Stimulated activated CD8-positive, alpha-beta memory T cell treated with anti-CD3 and anti-CD28 coated beads, Interleukin-4, amount 100 ng/mL, for 48 hours (primary cell): ENCODE measurements around the gene ZNF487.
"Not testable (repeated sequence)": the region's sequence is repeated elsewhere in the genome, so short reads cannot be mapped to it uniquely, and the experiment has no call there.

Experiments
- DNase-seq: peaks from one replicate; pipeline ENCODE4 v3.0.0-alpha.2; 2020

ZNF487 gene

DNA sequence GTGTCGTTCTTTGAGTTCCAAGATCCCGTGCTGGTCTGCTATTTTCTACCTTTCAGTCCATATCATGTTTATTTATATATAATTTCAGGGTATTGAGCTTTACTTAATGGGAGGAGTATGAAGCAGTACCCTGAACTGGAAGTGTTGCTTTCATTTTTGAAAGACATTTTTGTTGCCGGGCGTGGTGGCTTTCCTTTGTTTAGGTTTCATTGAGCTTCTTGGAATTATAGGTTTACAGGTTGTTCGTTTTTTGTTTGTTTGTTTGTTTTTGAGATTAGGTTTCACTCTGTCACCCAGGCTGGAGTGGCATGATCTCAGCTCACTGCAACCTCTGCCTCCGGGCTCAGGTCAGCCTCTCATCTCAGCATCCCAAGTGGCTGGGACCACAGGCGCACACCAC is 7.4 kb downstream of the ZNF487 start:
- DNase-seq: no peak

DNA sequence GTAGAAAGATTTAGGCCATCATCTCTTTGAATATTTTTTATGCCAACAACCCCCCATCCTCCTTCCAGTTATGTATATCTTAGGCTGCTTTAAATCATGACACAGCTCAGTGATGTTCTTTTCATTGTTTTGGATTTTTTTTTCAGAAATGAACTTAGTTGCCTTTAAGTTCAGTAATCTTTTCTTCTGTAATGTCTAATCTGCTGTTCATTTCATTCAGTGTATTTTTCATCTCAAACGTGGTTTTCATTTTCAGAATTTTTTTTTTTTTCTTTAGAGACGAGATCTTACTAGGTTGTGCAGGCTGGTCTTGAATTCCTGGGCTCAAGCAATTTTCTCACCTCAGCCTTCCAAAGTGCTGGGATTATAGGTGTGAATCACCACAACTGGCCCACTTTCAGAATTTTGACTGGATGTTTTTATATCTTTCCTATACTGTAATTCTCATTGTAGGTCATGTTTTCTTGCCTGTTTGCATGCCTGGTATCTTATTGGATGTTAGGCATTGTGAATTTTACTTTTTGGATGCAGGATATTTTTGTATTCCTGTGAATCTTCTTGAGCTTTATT is 8.1 kb downstream of the ZNF487 start:
- no peak for DNase-seq

DNA sequence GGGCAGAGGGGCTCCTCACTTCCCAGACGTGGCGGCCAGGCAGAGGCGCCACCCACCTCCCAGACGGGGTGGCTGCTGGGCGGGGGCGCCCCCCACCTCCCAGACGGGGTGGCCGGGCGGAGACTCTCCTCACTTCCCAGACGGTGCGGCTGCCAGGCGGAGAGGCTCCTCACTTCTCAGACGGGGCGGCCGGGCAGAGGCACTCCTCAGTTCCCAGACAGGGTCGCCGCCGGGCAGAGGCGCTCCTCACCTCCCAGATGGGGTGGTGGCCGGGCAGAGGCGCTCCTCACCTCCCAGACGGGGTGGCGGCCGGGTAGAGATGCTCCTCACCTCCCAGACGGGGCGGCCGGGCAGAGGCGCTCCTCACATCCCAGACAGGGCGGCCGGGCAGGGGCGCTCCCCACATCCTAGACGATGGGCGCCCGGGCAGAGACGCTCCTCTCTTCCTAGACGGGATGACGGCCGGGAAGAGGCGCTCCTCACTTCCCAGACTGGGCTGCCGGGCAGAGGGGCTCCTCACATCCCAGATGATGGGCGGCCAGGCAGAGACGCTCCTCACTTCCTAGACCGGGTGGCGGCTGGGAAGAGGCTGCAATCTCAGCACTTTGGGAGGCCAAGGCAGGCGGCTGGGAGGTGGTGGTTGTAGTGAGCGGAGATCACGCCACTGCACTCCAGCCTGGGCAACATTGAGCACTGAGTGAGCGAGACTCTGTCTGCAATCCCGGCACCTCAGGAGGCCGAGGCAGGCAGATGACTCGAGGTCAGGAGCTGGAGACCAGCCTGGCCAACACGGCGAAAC is 9.5 kb downstream of the ZNF487 start:
- not testable (repeated sequence) for DNase-seq

DNA sequence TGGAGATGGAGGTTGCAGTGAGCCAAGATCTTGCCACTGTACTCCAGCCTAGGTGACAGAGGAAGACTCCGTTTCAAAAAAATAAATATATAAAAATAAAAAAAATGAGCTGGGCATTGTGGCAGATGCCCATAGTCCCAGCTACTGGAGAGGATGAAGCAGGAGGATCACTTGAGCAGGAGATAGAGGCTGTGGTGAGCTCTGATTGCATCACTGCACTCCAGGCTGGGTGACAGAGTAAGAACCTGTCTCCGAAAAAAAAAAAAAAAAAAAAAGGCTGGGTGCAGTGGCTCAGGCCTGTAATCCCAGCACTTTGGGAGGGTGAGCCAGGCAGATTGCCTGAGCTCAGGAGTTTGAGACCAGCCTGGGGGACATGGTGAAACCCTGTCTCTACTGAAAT is 11.8 kb downstream of the ZNF487 start:
- no peak for DNase-seq

DNA sequence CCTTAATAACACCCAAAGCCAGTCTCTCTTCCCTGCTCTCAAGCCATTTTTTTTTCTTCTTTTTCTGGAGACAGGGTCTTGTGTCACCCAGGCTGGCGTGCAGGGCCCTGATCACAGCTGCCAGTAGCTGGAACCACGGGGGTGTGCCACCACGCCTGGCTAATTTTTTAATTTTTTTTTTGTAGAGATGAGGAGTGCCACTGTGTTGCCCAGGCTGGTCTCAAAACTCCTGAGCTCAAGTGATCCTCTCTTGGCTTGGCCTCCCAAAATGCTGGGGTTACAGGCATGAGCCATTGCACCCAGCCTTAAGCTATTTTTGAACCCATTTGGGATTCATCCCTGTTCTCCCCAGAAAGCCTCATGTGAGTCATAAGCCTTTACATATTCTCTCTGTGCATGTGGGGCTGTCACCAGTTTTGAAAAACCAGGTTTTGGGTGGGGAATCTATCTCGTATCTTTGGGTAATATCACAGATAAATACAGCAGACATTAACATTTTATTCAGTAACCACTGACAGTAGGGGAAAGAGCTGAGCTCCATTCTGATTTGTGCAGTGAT is 15.5 kb downstream of the ZNF487 start:
- peak; percentile 28 for DNase-seq

DNA sequence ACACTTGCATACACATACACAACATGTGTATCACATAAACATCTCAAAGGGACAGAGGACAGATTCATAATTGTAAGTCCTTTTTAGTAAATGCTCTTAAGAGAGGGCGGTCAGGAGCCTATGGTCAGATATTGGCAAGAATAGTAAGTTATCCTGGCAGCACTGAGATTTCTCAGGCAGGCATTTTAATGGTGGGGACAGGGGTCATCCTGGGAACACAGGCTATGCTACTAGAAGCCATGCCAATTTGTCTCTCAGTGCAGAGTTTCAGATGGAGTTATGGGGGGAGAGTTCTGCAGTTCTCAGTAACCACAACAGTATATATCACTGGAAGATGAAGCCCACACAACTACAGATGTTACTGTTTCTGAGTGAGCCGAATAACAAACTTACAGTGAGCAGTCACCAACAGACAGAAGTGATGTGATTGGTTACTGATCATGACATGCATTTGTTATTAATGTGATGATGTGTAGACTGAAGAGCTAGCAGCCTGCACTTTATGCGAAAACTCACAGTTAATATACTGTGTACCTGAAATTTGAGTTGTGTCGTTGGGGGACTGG is 16.4 kb downstream of the ZNF487 start:
- no peak for DNase-seq

DNA sequence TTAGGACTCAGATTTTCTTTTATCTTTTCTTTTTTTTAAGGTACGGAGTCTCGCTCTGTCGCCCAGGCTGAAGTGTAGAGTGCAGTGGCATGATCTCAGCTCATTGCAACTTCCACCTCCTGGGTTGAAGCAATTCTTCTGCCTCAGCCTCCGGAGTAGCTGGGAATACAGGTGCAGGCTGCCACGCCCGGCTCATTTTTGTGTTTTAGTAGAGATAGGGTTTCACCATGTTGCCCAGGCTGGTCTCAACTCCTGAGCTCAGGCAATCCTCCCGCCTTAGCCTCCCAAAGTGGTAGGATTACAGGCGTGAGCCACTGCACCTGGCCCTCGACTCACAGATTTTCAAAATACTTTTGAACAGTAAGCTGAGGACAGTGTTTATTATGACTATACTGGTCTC is 17.1 kb downstream of the ZNF487 start:
- peak; percentile 27 for DNase-seq

DNA sequence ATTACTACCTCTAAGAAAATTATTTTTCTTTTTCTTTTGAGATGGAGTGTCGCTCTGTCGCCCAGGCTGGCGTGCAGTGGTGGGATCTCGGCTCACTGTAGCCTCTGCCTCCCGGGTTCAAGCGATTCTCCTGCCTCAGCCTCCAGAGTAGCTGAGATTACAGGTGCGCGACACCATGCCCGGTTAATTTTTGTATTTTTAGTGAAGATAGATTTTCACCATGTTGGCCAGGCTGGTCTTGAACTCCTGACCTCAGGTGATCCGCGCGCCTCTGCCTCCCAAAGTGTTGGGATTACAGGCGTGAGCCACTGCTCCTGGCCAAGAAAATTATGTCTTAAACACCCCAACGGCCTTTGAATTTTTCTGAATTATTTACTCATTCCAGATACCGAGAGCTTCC is 19.6 kb downstream of the ZNF487 start:
- DNase-seq: not testable (repeated sequence)

DNA sequence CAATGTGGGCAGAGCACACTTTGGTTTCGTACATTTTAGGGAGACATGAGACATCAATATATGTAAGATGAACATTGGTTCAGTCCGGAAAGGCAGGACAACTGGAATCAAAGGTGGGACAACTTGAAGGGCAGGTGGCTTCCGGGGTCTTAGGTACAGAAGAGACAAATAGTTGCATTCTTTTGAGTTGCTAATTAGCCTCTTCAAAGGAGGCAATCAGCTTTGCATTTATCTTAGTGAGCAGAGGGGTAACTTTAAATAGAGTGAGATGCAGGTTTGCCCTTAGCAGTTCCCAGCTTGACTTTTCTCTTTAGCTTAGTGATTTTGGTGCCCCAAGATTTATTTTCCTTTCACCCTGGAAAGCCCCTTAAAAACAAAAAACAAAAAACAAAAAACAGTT is 21.3 kb downstream of the ZNF487 start:
- DNase-seq: no peak

DNA sequence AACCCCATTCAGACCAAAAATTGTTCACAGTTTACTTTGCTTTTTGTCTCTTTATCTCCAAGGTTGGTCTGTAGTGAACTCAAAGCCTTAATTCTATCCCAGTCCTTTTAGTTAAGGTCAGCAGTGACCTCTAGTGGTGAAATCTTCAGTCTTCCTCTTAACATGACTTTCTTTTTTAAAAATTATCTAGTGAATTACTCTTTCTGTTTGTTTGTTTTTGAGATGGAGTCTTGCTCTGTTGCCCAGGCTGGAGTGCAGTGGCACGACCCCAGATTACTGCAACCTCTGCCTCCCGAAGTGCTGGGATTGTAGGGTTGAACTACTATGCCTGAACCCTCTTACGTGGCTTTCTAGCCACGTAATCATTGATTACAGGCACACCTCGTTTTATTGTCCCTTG is 25.0 kb downstream of the ZNF487 start:
- no peak for DNase-seq

DNA sequence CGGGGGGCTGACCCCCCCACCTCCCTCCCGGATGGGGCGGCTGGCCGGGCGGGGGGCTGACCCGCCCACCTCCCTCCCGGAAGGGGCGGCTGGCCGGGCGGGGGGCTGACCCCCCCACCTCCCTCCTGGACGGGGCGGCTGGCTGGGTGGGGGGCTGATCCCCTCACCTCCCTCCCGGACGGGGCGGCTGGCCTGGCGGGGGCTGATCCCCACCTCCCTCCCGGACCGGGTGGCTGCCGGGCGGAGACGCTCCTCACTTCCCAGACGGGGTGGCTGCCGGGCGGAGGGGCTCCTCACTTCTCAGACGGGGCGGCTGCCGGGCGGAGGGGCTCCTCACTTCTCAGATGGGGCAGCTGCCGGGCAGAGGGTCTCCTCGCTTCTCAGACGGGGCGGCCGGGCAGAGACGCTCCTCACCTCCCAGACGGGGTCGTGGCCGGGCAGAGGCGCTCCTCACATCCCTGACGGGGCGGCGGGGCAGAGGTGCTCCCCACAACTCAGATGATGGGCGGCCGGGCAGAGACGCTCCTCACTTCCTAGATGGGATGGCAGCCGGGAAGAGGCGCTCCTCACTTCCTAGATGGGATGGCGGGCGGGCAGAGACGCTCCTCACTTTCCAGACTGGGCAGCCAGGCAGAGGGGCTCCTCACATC is 28.3 kb downstream of the ZNF487 start:
- not testable (repeated sequence) for DNase-seq

DNA sequence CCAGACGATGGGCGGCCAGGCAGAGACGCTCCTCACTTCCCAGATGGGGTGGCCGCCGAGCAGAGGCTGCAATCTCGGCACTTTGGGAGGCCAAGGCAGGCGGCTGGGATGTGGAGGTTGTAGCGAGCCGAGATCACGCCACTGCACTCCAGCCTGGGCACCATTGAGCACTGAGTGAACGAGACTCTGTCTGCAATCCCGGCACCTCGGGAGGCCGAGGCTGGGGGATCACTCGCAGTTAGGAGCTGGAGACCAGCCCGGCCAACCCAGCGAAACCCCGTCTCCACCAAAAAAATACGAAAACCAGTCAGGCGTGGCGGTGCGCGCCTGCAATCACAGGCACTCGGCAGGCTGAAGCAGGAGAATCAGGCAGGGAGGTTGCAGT is 28.8 kb downstream of the ZNF487 start:
- DNase-seq: not testable (repeated sequence)

DNA sequence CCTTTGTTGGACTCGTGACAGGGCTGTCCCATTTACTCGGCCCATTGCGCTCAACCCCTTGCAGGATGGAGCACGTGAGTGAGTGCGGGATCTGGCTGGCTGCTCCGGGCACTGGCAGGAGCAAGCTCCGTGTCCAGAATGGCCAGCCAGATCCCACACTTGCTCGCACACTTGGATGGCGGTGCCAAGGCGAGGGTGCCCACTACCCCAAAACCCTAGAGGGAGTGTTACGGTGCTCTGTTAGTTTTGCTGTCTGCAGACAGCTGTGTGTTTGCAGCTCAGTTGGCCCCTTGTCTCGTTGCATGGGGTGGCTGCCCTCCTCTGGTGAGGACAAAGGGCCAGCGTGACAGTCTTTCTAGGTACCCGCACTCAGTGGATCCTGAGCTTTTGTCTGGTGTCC is 34.2 kb downstream of the ZNF487 start:
- DNase-seq: no peak

DNA sequence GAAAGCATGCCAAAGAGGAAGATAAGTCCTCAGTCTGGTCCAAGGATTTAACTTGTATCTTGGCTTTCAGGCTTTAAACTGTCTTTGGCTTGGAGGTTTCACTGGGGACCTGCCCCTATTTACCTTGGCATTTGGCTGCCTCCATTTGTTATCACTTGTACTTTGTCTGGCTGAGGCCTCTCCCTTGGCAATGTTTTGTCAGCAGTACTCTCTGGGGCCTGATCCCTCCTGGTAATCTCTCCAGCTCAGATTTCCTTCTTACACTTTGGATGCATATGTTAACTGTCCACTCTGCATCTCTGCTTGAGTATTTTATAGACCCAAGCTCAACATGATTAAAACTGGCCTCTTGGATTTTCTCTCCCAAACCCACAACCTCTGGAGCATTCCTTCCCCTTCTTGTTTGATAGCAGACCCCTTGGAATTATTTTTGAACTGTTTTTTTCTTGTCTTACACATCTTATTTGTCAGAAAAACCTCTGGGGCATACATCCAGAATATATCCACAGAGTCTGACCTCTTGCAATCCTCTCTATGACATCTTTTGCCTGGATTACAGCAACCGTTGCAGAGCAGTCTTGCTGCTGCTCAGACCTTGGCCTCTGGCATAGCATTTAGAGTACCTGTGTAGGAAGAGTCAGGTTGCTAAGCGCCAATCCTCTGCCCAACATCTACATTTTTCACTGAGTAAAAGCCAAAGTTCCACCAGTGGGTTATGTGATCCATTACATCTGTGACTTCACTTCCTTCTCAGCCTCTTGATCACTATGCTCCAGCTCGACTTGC is 35.2 kb downstream of the ZNF487 start:
- no peak for DNase-seq

DNA sequence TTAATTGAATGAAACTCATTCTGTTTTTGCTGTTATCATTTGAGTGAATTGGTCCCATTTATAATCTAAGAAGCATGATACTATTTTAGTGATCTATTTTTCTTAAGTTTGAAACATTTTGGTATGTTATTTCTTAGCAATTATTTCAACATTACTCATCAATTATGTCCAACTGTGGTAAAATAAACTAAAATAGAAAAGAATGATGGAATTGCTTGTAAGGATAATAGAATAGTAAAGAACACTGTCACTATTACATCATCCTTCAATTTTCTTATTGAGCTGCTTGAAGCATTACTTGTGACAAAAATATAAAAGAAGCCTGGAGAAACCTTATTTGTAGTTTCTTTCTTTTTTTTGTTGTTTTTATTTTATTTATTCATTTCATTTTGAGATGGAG is 42.4 kb downstream of the ZNF487 start:
- no peak for DNase-seq

DNA sequence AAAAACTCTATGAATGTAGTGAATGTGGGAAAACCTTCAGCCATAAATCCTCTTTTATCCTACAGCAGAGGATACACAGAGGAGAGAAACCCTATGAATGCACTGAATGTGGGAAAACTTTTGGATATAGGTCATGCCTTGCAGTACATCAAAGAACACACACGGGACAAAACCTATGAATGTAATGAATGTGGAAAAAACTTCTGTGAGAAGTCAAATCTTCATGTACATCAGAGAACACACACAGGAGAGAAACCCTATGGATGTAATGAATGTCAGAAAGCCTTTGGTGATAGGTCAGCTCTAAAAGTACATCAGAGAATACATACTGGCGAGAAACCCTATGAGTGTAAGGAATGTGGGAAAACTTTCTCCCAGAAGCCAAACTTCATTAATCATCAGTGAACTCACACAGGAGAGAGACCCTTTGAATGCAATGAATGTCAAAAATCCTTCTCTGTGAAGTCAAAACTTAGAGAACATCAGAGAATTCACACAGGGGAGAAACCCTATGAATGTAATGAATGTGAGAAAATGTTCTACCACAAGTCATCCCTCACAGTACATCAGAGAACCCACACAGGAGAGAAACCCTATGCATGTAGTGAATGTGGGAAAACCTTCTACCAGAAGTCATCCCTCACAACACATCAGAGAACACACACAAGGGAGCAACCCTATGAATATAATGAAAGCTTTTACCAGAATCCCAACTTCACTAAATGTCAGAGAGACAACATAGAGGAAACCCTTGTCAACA is 45.6 kb downstream of the ZNF487 start:
- DNase-seq: no peak

DNA sequence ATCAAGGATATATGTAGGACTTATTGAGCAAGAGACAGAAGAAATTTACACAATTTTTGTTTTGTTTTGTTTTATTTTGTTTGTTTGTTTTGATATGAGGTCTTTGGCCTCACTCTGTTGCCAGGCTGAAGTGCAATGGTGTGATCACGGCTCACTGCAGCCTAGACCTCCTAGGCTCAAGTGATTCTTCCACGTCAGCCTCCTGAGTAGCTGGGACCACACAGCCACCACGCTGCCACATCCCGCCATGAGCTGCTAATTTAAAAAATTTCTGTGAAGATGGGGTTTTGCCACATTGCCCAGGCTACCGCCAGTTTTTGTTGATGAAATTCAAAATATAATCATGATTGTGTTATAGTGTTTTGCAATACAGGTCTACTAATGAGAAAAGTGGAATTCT is 54.9 kb downstream of the ZNF487 start:
- DNase-seq: no peak

DNA sequence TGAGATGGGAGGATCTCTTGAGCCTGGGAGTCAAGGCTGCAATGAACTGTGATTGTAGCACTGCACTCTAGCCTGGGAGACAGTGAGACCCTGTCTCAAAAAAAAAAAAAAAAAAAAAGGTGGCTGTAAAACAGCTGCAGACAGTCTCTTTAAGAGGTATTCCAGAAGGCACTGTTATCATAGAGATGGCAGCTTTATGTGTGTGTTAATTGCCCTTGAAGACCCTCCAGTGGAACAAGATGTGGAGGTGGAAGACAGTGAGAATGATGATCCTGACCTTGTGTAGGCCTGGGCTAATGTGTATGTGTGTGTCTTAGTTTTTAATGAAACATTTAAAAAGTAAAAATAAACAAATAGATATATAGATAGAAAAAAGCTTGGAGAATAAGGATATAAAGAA is 66.0 kb downstream of the ZNF487 start:
- no peak for DNase-seq

DNA sequence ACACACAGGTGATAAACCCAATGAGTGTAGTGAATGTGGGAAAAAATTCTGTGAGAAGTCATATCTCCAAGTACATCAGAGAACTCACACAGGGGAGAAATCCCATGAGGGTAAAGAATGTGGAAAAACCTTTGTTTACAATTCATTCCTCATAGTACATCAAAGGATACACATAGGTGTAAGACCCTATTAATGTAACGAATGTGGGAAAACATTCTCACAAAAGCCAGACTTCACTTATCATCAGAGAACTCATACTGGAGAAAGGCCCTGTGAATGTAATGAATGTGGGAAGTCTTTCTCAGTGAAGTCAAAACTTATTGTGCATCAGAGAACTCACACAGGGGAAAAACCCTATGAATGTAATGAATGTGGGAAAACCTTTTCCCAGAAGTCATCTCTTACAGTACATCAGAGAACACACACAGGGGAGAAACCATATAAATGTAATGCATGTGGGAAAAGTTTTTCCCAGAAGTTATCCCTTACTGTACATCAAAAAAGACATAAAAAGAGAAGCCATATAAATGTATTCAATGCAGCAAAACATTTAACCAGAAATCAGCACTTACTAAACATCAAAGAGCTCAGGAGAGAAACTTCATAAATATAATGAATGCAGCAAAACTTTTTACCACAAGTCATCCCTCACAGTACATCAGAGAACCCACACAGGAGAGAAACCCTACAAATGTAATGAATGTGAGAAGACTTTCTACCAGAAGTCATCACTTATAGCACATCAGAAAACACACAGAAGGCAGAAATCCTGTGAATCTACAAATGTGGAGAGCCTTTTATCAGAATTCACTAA is 87.7 kb downstream of the ZNF487 start:
- no peak for DNase-seq
